Measurements from ENCODE around the gene NLRP1. TPM values are rescaled to one million over a fixed set of nuclear protein-coding genes. Genes with fewer than 3 reads are reported as not detected.

Gene NLRP1
- polyA plus RNA-seq, 1 donor: 69.1 TPM

- DNase-seq (ENCODE audit: low read depth): no peak
These were observed 105.3 kb downstream of the NLRP1 start for GRCh38 chr17:5478992-5479391.

- DNase-seq (ENCODE audit: low read depth): no peak
These were observed 110.4 kb downstream of the NLRP1 start for GRCh38 chr17:5473906-5474305.

- DNase-seq (ENCODE audit: low read depth): no peak
These were observed 111.8 kb downstream of the NLRP1 start for GRCh38 chr17:5472511-5472910.

GRCh38 chr17:5468075-5468473, 116.2 kb downstream of the NLRP1 start:
- no peak for DNase-seq (ENCODE audit: low read depth)

- DNase-seq (ENCODE audit: low read depth): no peak
These were observed 116.9 kb downstream of the NLRP1 start for GRCh38 chr17:5467416-5467815.

GRCh38 chr17:5466295-5466694, 118.0 kb downstream of the NLRP1 start:
- no peak for DNase-seq (ENCODE audit: low read depth)

- no peak for DNase-seq (ENCODE audit: low read depth)
These were observed 119.4 kb downstream of the NLRP1 start for GRCh38 chr17:5464717-5465507.

Other genes with a start within 250 kb of the NLRP1 start
- 49.7 TPM for gene NUP88, start 164.8 kb downstream of the NLRP1 start, polyA plus RNA-seq (ENCODE audit: insufficient read length)
- gene RPAIN, start 164.3 kb downstream of the NLRP1 start, polyA plus RNA-seq (ENCODE audit: insufficient read length): 50.7 TPM
- gene C1QBP, start 145.4 kb downstream of the NLRP1 start, polyA plus RNA-seq (ENCODE audit: insufficient read length): 113 TPM
- gene DHX33, start 115.5 kb downstream of the NLRP1 start, polyA plus RNA-seq (ENCODE audit: insufficient read length): 12.9 TPM
- gene DERL2, start 98.3 kb downstream of the NLRP1 start, polyA plus RNA-seq (ENCODE audit: insufficient read length): 43.9 TPM
- gene MIS12, start 97.9 kb downstream of the NLRP1 start, polyA plus RNA-seq (ENCODE audit: insufficient read length): 21.8 TPM

Data from forelimb muscle (tissue), 1 donor.